PFSK-1 (cell line): Measurements from ENCODE around the gene RNF208.
A peak's percentile ranks its signal among the peaks of the same experiment; 100 is the strongest.

Experiments used
- FOXP2 ChIP-seq: optimal IDR thresholded peaks from 2 replicates; pipeline ENCODE3; 2011; ENCODE audit warnings: borderline replicate concordance, control low read depth, inconsistent platforms; ENCODE audit not compliant: insufficient read depth; ENCODE audit errors: extremely low read length, extremely low read depth
- POLR2AphosphoS5 ChIP-seq: IDR thresholded peaks from 2 replicates; pipeline ENCODE4 v1.6.1; 2012; ENCODE audit warnings: low read depth, mild to moderate bottlenecking, control low read depth, low read length, moderate library complexity
- REST ChIP-seq, 2 experiments: IDR thresholded peaks; 2 replicates each; pipeline versions ENCODE4 v1.6.1 to v1.8.0; 2011 to 2012; ENCODE audit warnings: low read depth in 2 of 2, low read length in 2 of 2, control low read depth in 1 of 2, inconsistent platforms in 1 of 2, mild to moderate bottlenecking in 1 of 2, moderate library complexity in 1 of 2; ENCODE audit not compliant: insufficient read depth in 1 of 2
- SIN3A ChIP-seq: IDR thresholded peaks from 2 replicates; pipeline ENCODE4 v1.6.1; 2012; ENCODE audit warnings: mild to moderate bottlenecking, low read length, moderate library complexity, borderline replicate concordance; ENCODE audit not compliant: insufficient read depth
- TAF1 ChIP-seq: IDR thresholded peaks from 2 replicates; pipeline ENCODE4 v1.6.1; 2012; ENCODE audit warnings: low read length, control low read depth, borderline replicate concordance; ENCODE audit not compliant: insufficient read depth

RNF208 gene

DNA sequence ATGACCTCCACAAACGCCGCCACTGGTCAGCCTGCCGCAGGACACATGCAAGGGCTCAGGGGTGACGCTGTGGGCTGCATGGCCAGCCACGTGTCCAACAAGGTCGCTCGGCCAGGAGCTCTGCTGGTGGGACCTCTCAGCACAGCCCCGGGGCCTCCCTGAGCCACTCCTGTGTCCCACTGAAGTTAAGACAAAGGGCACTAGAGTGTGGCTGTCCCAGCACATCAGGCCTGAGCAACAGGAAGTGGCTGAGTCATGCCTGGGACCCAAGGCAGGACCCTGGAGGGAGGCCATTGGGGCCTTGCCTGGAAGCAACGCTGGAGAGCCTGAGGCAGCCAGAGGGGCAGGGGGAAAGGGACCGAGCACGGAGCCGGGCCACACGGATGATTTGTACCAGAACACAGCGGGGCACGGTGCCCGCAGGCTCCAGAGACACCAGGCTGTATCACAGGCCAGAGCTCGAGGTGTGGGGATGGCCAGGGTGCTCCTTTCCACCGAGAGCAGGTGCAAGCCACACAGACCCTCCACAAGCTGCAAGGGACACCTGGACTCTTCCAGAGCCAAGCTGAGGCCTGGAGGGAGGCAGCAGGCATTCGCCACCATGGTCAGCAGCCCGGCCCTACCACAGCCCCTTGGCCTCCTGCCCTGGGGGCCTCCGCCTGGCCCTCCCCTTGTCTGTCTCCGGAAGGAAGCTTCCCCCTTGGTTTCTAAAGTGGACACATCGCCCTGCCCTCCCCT lies 43.7 kb downstream of the RNF208 start:
- TF ChIP-seq REST (IDR thresholded peaks at IDR 0.05; ENCODE audit: insufficient read depth in 1 of 2, low read depth in 2 of 2, low read length in 2 of 2) (peak in 1 of 2 experiments; percentile 57; a peak in 1 of 4 replicates), POLR2AphosphoS5 (no peak)

DNA sequence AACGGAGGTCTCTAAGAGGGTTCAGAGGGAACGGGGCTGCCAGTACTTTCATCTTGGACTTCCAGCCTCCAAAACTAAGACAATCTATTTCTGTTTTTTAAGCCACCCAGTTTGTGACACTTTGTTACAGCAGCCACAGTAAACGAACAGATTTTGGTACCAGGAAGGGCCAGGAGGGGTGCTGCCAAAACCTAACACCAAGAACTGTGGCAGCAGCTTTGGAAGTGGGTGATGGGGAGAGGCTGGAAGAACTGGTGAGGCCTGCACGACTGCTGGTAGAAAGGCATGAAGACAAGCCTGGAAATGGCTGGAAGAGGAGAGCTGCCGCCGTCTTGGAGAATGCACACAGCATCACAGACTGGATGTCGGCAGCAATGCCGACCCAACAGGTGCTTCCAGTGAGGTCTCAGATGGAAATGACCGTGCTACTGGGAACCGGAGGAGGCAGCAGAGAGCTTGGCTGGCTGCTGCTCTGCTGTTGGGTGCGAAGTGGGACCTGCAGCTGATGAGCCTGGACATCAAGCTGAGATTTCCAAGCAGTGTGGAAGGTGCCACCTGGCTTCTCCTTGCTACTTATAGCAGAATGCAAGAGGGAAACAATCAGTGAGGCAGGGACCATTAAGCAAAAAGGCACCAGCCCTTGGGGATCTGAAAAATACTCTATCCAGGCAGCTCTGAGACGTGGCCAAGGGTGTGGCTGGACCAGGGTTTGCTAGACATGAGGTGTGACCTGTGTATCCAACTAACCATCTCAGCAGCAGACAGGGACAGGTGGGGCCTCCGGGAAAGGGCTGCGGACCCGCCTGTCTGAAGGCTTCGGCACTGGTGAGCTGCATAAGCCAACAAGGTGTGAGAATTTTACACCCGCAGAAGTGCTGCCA lies 45.5 kb downstream of the RNF208 start:
- TF ChIP-seq POLR2AphosphoS5 = no peak
- TF ChIP-seq FOXP2 = no peak
- no peak for TF ChIP-seq SIN3A
- TF ChIP-seq REST (IDR thresholded peaks at IDR 0.05; ENCODE audit: insufficient read depth in 1 of 2, low read depth in 2 of 2, low read length in 2 of 2) = no peak
- no peak for TF ChIP-seq TAF1

GRCh38 chr9:137175345-137175961 lies 46.6 kb downstream of the RNF208 start:
- TF ChIP-seq FOXP2 (no peak), SIN3A (no peak), POLR2AphosphoS5 (no peak), REST (IDR thresholded peaks at IDR 0.05; ENCODE audit: insufficient read depth in 1 of 2, low read depth in 2 of 2, low read length in 2 of 2) (no peak), TAF1 (no peak)

GRCh38 chr9:137174722-137175293 lies 47.2 kb downstream of the RNF208 start:
- TF ChIP-seq POLR2AphosphoS5 (no peak), SIN3A (no peak)

- TF ChIP-seq TAF1 (no peak), REST (IDR thresholded peaks at IDR 0.05; ENCODE audit: insufficient read depth in 1 of 2, low read depth in 2 of 2, low read length in 2 of 2) (no peak), POLR2AphosphoS5 (no peak), SIN3A (no peak), FOXP2 (no peak)
Measured at GRCh38 chr9:137173796-137174664, 48.0 kb downstream of the RNF208 start.
